HG02938 (cell line): ENCODE measurements around the gene CACNB1.
"Not testable (repeated sequence)": the region's sequence is repeated elsewhere in the genome, so short reads cannot be mapped to it uniquely, and the experiment has no call there.

Experiments
- ATAC-seq: cut with Tn5 transposase; IDR thresholded peaks from one replicate; pipeline ENCODE4 v1.9.1; 2021; ENCODE audit warnings: mild to moderate bottlenecking, moderate library complexity; ENCODE audit not compliant: unreplicated experiment

The CACNB1 gene

DNA sequence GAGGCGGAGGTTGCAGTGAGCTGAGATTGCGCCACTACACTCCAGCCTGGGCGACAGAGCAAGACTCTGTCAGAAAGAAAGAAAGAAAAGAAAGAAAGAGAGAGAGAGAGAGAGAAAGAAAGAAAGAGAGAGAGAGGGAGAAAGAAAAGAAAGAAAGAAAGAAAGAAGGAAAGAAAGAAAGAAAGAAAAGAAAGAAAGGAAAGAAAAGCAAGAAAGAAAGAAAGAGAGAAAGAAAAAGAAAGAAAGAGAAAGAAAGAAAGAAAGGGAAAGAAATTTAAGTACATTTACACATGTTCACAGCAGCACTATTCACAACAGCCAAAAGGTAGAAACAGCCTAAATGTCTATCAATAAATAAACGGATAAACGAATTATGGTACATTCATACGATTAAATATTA is 67.9 kb downstream of the CACNB1 start:
- ATAC-seq = not testable (repeated sequence)

DNA sequence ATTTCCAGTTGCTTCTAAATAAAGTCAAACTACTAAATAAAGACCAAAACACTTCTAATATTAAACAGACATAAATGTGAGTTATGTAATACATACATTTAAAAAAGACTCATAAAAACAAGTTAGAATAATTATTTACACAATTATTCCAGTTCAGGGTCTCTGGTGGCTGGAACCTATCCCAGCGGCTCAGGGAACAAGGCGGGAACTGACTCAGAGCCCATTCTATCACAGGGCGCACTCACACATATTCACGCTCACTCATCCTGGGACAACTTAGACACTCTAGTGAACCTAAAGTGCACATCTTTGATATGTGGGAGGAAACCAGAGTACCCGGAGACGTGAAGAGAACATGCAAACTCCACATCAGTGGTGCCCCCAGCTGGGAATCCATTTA is 71.0 kb downstream of the CACNB1 start:
- no peak for ATAC-seq

- no peak for ATAC-seq
Measured at GRCh38 chr17:39125143-39125875, 72.2 kb downstream of the CACNB1 start.

- no peak for ATAC-seq
Measured at GRCh38 chr17:39123627-39124026, 73.8 kb downstream of the CACNB1 start.
